Stimulated activated CD8-positive, alpha-beta memory T cell treated with anti-CD3 and anti-CD28 coated beads, Interleukin-7, amount 100 ng/mL, for 4 hours (primary cell): ENCODE results near the gene CELF2.

Experiments used
- DNase-seq, 2 donors: peaks; one replicate each; pipeline ENCODE4 v3.0.0-alpha.2; 2020; ENCODE audit warnings: low read depth in 2 of 2

CELF2 gene

GRCh38 chr10:11298116-11298515, 280.4 kb downstream of the CELF2 start:
- no peak for DNase-seq

DNA sequence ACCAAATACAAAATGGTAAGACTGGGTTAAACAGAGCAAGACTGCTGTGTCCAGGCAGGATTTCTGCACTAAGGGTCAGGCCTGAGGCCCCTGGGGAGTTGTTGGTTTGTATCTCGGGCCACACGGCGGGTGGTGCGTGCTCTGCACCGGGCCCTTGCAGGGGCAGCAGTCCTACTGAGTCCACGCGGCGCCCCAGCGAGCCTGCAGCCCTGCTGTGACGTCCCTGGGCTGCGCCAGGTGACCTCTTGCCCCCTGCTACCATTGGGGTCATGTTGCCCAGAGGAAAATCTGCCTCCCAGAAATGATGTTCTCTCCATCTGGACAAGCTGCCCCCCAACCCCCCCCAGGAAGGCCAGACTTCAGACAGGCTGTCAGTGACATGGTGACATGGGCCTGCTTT, 281.5 kb downstream of the CELF2 start:
- DNase-seq = no peak

- DNase-seq = no peak
Measured at GRCh38 chr10:11300026-11300425, 282.4 kb downstream of the CELF2 start.

DNA sequence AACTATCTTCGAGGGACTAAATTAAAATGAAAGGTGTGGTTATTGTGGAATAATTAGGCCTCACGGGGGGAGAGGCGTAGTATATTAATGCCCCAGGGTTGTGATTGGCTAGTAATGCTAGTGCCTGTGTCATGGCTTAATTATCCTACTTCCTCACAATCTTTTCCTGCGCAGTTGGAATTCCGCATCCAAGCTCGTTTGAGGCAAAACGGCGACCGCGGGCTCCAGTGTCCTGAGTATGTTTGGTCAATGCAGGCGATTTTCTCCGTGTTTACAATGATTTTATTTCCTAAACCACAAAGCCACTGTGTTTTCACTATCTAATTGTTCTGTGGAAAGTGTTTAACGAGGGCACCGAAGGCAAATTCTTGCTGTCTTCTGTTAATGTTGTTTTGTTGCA, 282.9 kb downstream of the CELF2 start:
- no peak for DNase-seq

DNA sequence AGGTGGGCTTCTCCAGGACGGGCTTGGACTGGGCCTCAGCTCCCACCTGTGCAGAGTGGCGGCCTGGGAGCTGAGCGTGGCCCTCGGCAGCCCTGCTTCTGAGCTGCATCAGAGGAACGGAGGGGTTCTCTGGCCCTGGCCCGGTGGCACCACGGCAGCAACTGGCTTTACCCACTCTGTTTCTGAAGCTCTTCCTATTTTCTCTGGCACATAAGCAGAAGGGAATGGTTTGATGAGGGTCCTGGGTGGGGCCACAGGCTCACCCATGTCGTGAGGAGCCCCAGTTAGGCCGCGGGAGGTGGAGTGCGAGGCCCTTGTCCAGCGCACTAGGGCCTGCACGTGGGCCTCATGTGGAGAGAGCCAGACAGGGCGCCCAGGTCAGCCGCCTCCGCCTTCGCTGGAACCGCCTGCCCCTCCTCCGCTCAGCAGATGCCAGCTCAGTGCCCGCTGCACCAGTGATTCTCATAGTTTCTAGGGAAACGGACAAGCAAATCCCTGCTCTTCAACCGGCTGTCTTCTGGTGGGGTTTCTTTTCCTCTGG, 284.0 kb downstream of the CELF2 start:
- no peak for DNase-seq

DNA sequence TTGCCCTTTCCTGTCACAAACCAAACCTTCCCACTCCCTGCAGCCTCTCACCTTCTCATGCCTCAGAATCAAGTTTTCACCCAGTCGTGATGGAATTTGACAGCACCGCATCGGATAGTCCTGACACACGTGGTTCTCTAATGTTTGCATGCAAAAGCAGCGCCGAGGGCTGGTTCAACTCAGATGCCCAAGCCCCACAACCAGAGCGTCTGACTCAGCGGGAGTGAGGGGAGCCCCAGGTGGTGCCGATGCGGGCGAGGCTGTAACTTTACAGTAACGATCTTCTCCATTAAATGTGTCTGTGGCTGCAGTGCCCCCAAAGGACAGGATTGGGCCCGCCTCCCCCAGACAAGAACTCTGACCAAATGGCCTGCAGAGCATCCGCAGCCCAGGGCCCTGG, 284.5 kb downstream of the CELF2 start:
- DNase-seq = no peak

DNA sequence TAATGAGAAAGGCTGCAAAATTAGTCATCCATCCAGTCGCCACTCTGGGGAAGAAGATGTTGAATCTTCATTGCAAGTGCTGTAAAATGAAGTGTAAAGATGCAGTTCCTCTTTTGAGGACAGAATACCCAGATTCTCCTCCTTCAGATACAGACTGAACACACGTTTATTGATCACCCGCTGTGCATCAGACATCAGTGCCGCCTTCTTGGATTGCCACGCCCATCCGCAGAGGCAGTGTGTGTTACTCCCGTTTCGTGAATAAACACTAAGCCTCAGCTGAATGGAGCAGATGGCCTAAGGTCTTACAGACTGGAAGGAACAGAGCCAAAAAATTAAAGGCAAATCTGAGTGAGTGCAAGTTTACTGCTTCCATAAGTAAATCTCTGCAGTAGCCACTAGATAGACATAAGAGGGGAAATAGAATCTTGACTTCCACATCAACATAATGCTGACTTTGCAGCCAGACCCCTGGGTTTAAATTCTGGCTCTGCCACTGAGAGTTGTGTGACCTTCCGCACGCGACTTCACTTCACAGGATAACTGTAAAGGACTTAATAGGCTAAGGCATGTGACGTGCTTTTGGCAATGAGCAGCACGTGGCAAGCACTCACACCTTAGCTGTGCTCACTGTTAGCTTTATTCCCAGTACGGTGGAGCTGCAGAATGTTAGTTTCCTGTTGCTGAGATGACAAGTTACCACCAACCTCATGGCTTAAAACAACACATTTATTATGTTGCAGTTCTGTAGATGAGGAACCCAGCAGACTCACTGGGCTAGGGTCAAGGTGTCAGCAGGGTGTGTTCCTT, 285.9 kb downstream of the CELF2 start:
- DNase-seq = no peak

DNA sequence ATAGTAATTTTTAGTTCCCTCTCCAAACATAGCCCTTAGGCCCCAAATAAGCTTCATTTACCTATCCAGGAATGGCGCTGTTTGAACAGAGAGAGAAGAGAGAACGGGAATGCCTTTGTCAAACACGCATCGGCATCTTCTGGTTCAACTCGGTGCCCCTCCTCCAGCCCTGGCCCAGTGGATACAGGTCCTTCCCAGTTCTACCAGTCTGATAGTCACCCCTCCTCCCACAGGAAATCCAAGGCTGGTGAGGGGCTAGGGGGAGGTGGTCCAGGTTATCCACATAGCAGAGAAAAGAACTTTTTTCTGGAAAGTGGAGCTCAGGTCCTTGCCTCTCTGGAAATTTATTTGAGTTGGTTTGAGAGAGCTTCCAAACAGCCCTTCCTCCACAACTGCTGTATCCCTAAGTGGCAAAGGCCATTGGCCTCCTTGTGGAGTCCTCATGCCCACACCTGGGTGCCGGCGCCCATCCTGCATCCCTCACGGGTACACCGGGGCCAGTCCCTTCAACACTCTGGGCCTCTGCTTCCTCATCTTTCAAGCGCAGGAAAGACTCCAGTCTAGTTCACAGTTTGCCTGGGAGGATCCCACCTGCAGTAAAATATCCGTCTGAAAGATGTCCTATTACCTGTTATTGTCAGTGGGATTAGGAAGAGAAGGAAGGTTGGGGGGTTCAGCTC, 287.4 kb downstream of the CELF2 start:
- DNase-seq = no peak

- no peak for DNase-seq
Measured at GRCh38 chr10:11305825-11306593, 288.3 kb downstream of the CELF2 start.

GRCh38 chr10:11307004-11307403, 289.3 kb downstream of the CELF2 start:
- no peak for DNase-seq

- no peak for DNase-seq
Measured at GRCh38 chr10:11307937-11308336, 290.3 kb downstream of the CELF2 start.

DNA sequence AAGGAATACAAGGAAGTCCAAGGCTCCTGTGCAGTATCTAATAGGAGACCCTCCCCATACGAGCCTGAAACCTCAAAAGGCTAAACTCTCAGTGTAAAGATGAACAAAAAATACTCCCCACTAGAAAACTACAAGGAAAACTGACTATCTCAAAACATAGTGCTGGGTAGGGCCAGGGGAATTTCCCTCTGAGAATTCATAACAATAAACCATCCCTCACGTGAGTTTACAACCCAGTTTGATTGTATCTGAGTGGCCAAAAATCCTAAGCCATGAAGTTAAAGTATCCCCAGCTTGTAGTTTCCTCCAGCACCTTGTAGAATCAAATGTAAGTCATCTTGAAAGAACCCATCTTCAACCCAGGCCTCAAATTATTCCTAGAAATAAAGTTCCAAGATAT, 293.4 kb downstream of the CELF2 start:
- DNase-seq = no peak

DNA sequence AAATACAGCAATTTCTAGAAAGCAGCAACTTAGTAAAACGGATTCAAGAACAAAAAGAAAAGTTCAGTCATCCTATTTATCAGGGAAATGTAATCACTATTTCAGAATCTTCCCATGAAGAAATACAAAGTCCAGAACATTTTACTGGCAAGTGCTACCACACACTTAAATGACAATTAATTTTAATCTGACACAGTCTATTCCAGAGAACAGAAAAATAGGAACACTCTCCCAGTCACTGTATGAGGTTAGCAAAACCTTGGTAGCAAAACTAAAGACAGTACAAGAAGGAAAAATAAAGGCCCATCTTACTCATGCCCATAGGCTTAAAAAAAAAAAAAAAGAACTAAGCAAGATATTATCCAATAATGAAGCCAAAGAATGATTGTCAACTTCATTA, 295.8 kb downstream of the CELF2 start:
- DNase-seq = no peak

GRCh38 chr10:11317936-11318670, 300.4 kb downstream of the CELF2 start:
- DNase-seq = no peak

DNA sequence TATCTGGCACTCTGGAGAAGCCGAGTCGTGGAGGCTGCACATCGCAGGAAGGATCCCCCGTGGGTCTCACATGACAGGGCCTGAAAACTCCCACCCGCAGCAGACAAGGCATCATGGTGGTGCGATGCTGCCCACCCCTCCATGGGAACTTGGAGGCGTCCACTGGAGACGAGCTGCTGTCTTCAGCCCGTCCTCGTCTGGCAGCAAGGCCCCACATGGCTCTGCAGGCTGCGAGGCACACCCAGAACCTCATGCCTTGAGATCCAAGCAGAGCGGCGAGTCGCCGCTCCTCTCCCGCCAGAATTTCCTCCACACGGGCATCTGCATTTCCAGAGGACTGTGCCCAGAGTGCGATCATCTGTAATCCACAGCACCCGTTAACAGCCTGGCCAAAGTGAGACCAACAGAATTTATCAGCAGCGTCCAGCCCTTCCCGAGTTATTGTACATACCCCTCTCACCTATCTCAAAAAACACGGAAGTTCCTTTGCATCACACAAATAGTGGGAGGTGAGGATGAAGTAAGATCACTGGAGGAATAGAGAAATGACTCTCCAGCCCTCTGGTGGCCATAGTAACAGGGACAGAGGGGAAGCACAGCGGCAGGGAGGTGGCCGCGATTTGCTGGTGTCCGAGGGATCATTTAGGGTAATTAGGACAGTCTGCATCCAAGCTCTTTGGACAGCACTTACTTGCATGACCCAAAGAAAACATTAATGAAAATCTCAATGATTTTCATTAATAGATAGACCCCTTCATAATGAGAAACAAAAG, 301.3 kb downstream of the CELF2 start:
- no peak for DNase-seq

DNA sequence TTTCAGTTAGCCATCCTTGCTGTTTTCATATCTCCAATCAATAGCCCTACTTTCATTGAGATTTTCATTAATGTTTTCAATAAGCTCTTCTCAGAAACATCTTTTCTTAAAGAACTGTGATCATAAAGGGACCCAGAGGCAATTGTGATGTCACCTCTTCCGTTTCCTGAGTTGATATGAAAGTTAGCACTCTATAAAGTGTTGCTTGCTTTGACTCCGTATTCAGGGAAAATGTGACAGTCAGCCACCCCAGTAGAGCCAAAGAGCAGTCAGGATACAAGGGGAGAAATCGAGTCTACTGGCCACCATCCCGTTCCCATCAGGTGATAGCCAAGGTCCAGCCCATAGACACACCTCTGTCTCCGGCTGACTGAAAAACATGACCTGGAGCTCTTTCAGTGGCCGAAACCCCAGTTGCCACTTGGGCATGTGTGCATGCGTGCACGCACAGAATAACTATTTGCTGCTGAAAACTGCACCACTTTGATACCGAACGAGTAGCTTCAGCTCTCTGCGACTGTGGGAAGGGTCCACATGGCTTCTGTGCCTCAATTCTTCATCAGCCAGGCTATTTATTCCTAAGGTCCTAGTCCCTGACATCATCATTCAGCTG, 302.4 kb downstream of the CELF2 start:
- DNase-seq = no peak

DNA sequence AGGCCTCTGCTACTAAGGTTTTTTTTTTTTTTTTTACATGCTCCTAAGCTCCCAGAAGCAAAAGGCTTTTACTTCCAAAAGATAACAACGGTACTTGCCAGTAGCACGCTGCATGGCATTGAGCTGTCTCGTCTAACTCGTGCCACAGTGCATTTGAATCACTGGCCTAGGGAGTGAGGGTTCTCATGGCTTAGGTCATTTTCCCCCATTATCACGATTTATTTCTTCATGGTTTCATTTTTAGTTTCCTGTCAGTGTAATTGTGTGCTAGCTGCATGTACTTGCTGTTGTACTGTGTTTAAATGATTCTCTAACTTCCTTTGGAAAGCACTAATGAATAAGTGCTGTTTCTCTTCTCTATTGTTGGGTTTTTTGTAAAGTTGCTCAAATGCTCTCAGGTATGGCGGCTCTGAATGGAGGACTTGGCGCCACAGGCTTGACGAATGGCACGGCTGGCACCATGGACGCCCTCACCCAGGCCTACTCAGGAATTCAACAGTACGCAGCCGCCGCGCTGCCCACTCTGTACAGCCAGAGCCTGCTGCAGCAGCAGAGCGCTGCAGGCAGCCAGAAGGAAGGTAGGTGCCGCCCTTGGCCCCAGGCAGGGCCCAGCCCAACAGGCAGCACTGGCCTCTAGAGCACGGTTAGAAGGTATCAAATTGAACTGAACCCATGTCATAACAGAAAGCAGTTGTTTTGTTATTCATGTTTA, 303.3 kb downstream of the CELF2 start:
- DNase-seq = no peak

- DNase-seq = no peak
Measured at GRCh38 chr10:11322698-11323097, 305.0 kb downstream of the CELF2 start.

- DNase-seq = no peak
Measured at GRCh38 chr10:11324761-11325321, 307.2 kb downstream of the CELF2 start.
